Measurements from ENCODE around the gene OGFOD2. TPM values are rescaled to one million over a fixed set of nuclear protein-coding genes. Genes with fewer than 3 reads are reported as not detected.
A peak's percentile ranks its signal among the peaks of the same experiment; 100 is the strongest.

The OGFOD2 gene
- total and polyA plus RNA-seq, 2 of the 13 experiments (the other 11 are each of a cell fraction or from before 2014, with no cell fraction given), result 13.2 to 14.6 TPM

DNA sequence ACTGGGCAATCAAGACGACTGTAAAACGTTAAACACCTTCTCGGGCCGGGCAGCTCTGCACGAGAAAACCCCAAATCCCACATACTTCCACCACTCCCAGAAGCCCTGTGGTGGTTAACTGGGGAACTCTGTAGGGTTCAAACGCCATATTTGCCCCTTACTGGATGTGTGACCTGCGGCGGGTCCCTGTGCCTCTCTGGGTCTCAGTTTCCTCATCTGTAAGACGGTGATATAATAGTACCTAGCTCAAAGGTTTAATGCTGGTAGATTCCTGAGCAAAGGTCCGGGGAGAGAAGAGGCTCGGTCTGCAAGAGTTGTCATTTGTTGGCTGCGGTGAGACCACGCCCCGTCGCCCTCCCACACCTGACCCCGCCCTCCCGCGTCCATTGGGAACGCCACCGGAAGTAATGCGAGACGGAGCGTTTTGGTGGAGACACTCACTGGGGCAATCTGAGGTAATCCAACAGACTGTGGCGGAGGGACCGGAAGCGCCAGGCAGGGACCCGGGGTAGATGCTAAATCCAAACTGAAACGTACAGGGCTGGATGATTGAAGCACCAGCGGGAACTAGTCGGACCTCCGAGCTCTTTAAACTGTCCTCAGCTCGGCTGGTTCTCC lies 661 bp upstream of the OGFOD2 start (continued):
- TF ChIP-seq, protein P1, sequence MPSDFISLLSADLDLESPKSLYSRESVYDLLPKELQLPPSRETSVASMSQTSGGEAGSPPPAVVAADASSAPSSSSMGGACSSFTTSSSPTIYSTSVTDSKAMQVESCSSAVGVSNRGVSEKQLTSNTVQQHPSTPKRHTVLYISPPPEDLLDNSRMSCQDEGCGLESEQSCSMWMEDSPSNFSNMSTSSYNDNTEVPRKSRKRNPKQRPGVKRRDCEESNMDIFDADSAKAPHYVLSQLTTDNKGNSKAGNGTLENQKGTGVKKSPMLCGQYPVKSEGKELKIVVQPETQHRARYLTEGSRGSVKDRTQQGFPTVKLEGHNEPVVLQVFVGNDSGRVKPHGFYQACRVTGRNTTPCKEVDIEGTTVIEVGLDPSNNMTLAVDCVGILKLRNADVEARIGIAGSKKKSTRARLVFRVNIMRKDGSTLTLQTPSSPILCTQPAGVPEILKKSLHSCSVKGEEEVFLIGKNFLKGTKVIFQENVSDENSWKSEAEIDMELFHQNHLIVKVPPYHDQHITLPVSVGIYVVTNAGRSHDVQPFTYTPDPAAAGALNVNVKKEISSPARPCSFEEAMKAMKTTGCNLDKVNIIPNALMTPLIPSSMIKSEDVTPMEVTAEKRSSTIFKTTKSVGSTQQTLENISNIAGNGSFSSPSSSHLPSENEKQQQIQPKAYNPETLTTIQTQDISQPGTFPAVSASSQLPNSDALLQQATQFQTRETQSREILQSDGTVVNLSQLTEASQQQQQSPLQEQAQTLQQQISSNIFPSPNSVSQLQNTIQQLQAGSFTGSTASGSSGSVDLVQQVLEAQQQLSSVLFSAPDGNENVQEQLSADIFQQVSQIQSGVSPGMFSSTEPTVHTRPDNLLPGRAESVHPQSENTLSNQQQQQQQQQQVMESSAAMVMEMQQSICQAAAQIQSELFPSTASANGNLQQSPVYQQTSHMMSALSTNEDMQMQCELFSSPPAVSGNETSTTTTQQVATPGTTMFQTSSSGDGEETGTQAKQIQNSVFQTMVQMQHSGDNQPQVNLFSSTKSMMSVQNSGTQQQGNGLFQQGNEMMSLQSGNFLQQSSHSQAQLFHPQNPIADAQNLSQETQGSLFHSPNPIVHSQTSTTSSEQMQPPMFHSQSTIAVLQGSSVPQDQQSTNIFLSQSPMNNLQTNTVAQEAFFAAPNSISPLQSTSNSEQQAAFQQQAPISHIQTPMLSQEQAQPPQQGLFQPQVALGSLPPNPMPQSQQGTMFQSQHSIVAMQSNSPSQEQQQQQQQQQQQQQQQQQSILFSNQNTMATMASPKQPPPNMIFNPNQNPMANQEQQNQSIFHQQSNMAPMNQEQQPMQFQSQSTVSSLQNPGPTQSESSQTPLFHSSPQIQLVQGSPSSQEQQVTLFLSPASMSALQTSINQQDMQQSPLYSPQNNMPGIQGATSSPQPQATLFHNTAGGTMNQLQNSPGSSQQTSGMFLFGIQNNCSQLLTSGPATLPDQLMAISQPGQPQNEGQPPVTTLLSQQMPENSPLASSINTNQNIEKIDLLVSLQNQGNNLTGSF (CRISPR knock-in tag; IDR thresholded peaks at IDR 0.05), result no peak
- TF ChIP-seq KDM6A (CRISPR knock-in tag; IDR thresholded peaks at IDR 0.05; ENCODE audit: low read depth), result no peak
- TF ChIP-seq ATF1 (CRISPR knock-in tag; IDR thresholded peaks at IDR 0.05), result peak; percentile 66
- TF ChIP-seq ZSCAN30 (CRISPR knock-in tag; IDR thresholded peaks at IDR 0.05), result no peak
- no peak for TF ChIP-seq CC2D1A (CRISPR knock-in tag; IDR thresholded peaks at IDR 0.05)
- TF ChIP-seq MYNN (CRISPR knock-in tag; IDR thresholded peaks at IDR 0.05; ENCODE audit: low read depth), result no peak
- TF ChIP-seq GATAD1 (CRISPR knock-in tag; IDR thresholded peaks at IDR 0.05), result peak; percentile 93
- TF ChIP-seq ZMYM4 (CRISPR knock-in tag; IDR thresholded peaks at IDR 0.05), result peak; percentile 71
- no peak for TF ChIP-seq PRPF4 (IDR thresholded peaks at IDR 0.05; ENCODE audit: low read depth, low read length, poor library complexity, severe bottlenecking)
- TF ChIP-seq ZNF331 (CRISPR knock-in tag; IDR thresholded peaks at IDR 0.05), result peak; percentile 49
- TF ChIP-seq, protein P2, sequence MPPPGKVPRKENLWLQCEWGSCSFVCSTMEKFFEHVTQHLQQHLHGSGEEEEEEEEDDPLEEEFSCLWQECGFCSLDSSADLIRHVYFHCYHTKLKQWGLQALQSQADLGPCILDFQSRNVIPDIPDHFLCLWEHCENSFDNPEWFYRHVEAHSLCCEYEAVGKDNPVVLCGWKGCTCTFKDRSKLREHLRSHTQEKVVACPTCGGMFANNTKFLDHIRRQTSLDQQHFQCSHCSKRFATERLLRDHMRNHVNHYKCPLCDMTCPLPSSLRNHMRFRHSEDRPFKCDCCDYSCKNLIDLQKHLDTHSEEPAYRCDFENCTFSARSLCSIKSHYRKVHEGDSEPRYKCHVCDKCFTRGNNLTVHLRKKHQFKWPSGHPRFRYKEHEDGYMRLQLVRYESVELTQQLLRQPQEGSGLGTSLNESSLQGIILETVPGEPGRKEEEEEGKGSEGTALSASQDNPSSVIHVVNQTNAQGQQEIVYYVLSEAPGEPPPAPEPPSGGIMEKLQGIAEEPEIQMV (CRISPR knock-in tag; IDR thresholded peaks at IDR 0.05; ENCODE audit: low read depth), result no peak
- no peak for TF ChIP-seq PAF1 (CRISPR knock-in tag; IDR thresholded peaks at IDR 0.05)
- no peak for TF ChIP-seq CHD2 (IDR thresholded peaks at IDR 0.05; ENCODE audit: low read depth, low read length)
- TF ChIP-seq CCDC6 (CRISPR knock-in tag; IDR thresholded peaks at IDR 0.05), result no peak
- TF ChIP-seq, protein P3, sequence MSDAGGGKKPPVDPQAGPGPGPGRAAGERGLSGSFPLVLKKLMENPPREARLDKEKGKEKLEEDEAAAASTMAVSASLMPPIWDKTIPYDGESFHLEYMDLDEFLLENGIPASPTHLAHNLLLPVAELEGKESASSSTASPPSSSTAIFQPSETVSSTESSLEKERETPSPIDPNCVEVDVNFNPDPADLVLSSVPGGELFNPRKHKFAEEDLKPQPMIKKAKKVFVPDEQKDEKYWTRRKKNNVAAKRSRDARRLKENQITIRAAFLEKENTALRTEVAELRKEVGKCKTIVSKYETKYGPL (CRISPR knock-in tag; IDR thresholded peaks at IDR 0.05), result no peak
- peak; percentile 62; the same call in 1 of the 2 replicates for TF ChIP-seq CEBPB (IDR thresholded peaks at IDR 0.05; ENCODE audit: borderline replicate concordance, low read depth, low read length)
- TF ChIP-seq SAP130 (CRISPR knock-in tag; IDR thresholded peaks at IDR 0.05; ENCODE audit: low read depth), result peak; percentile 88
- no peak for TF ChIP-seq RBM22 (optimal IDR thresholded peaks at IDR 0.05; ENCODE audit: low read length)
- TF ChIP-seq, protein P4, sequence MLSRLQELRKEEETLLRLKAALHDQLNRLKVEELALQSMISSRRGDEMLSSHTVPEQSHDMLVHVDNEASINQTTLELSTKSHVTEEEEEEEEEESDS (CRISPR knock-in tag; IDR thresholded peaks at IDR 0.05; ENCODE audit: borderline replicate concordance), result no peak; the same call in 1 of the 2 replicates
- TF ChIP-seq, protein P5, sequence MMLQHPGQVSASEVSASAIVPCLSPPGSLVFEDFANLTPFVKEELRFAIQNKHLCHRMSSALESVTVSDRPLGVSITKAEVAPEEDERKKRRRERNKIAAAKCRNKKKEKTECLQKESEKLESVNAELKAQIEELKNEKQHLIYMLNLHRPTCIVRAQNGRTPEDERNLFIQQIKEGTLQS (CRISPR knock-in tag; IDR thresholded peaks at IDR 0.05), result no peak
- no peak for TF ChIP-seq RFX5 (IDR thresholded peaks at IDR 0.05; ENCODE audit: low read depth, low read length)
- TF ChIP-seq ZFP36 (IDR thresholded peaks at IDR 0.05; ENCODE audit: borderline replicate concordance, low read depth, low read length, partially characterized antibody), result no peak
- TF ChIP-seq, protein P6, sequence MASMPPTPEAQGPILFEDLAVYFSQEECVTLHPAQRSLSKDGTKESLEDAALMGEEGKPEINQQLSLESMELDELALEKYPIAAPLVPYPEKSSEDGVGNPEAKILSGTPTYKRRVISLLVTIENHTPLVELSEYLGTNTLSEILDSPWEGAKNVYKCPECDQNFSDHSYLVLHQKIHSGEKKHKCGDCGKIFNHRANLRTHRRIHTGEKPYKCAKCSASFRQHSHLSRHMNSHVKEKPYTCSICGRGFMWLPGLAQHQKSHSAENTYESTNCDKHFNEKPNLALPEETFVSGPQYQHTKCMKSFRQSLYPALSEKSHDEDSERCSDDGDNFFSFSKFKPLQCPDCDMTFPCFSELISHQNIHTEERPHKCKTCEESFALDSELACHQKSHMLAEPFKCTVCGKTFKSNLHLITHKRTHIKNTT (CRISPR knock-in tag; IDR thresholded peaks at IDR 0.05), result no peak

All from HepG2 (cell line).